ENCODE data around the gene H2AZ1. TPM values are rescaled to one million over a fixed set of nuclear protein-coding genes. Genes with fewer than 3 reads are reported as not detected.

H2AZ1 gene
- 114 TPM in 2 replicates for total RNA-seq

GRCh38 chr4:99949999-99950912 is at the start of gene H2AZ1:
Gene H2AZ1, minus strand, starts transcription at chr4:99950275. Its CDS starts 105 bp downstream, at chr4:99950170.

GRCh38 chr4:99946356-99947189 is 3.5 kb downstream of the H2AZ1 start, which contains the start of gene DNAJB14:
Gene DNAJB14, minus strand, starts transcription at chr4:99946618. Its CDS starts 47 bp downstream, at chr4:99946571.

Other genes starting within 250 kb of the H2AZ1 start
- gene DAPP1, start 133.4 kb downstream of the H2AZ1 start, total RNA-seq: 0.09 TPM in 1 of 2 replicates, not detected in the other
- gene LAMTOR3, start 55.8 kb downstream of the H2AZ1 start, total RNA-seq: 21.4 and 21.5 TPM in 2 replicates
- 26.5 and 40.8 TPM in 2 replicates for gene DNAJB14, start 3.7 kb downstream of the H2AZ1 start, total RNA-seq
- 0.26 and 5.8 TPM in 2 replicates for gene DDIT4L, start 240.2 kb upstream of the H2AZ1 start, total RNA-seq